GM12864 (cell line): Measurements from ENCODE around the gene SLC17A5.

Experiments
- DNase-seq: peaks from one replicate; pipeline ENCODE4 v3.0.0-alpha.2; 2011; ENCODE audit warnings: low read depth
- H3K4me3 ChIP-seq: 2 replicates; pipeline ENCODE4 v1.5.1; 2011; ENCODE audit warnings: mild to moderate bottlenecking, low read depth, low read length, control low read depth
- CTCF ChIP-seq: IDR thresholded peaks from 2 replicates; pipeline ENCODE4 v1.5.1; 2011; ENCODE audit warnings: low read depth, mild to moderate bottlenecking, moderate library complexity, low read length, control low read depth, inconsistent platforms; ENCODE audit errors: missing control alignments

Gene SLC17A5

GRCh38 chr6:73613806-73614536 lies 39.8 kb downstream of the SLC17A5 start:
- no peak for TF ChIP-seq CTCF
- no peak overlapping the region for H3K4me3 ChIP-seq
- DNase-seq = no peak

- no peak for DNase-seq
- H3K4me3 ChIP-seq = no peak overlapping the region
- TF ChIP-seq CTCF = no peak
Measured at GRCh38 chr6:73612611-73613010, 41.2 kb downstream of the SLC17A5 start.

GRCh38 chr6:73610444-73611275 lies 43.1 kb downstream of the SLC17A5 start:
- no peak overlapping the region for H3K4me3 ChIP-seq
- peak; percentile 45 for TF ChIP-seq CTCF
- no peak for DNase-seq

GRCh38 chr6:73608761-73609160 lies 45.0 kb downstream of the SLC17A5 start:
- no peak for TF ChIP-seq CTCF
- DNase-seq = no peak
- no peak overlapping the region for H3K4me3 ChIP-seq

- DNase-seq = no peak
- TF ChIP-seq CTCF = no peak
- H3K4me3 ChIP-seq = no peak overlapping the region
Measured at GRCh38 chr6:73606428-73606827, 47.4 kb downstream of the SLC17A5 start.

GRCh38 chr6:73604461-73604860 lies 49.3 kb downstream of the SLC17A5 start:
- DNase-seq = no peak
- no peak overlapping the region for H3K4me3 ChIP-seq
- TF ChIP-seq CTCF = no peak
